ENCODE results near the gene TNNT3. TPM values are rescaled to one million over a fixed set of nuclear protein-coding genes. Genes with fewer than 3 reads are reported as not detected.

The TNNT3 gene
- total RNA-seq, 1 experiment from 2014 or later: not detected

GRCh38 chr11:1879941-1880720 is 39.4 kb upstream of the TNNT3 start:
- no peaks in the 10 kb centered on the region for H3K23me2 ChIP-seq (ENCODE audit: insufficient read length, low read depth, low read length, poor library complexity, severe bottlenecking)
- no peak overlapping the region for H4K91ac ChIP-seq (ENCODE audit: insufficient read length, low read depth, low read length)
- Mint-ChIP-seq H3K36me3 (ENCODE audit: insufficient read depth in 1 of 3, low read depth in 3 of 3) (no peaks in the 10 kb centered on the region), H3K27ac (no peak overlapping the region), H3K4me1 (peaks cover 2 to 7% of the 10 kb centered on the region in 2 experiments; a peak in 1 of 4 replicates), H3K9me3 (no peaks in the 10 kb centered on the region), H3K4me3 (no peak overlapping the region), H3K27me3 (ENCODE audit: low read depth) (peaks cover 2% of the 10 kb centered on the region; the same call in 1 of the 2 replicates)
- no peak overlapping the region for H3K56ac ChIP-seq (ENCODE audit: insufficient read length, low read depth, low read length)
- no peaks in the 10 kb centered on the region for H4K20me1 ChIP-seq (ENCODE audit: control insufficient read depth, insufficient read depth, insufficient read length)
- H3K4ac ChIP-seq (ENCODE audit: low read depth, low read length): no peak overlapping the region
- no peaks in the 10 kb centered on the region for H3K79me1 ChIP-seq (ENCODE audit: insufficient read depth, low read depth, low read length, poor library complexity, severe bottlenecking)
- no peaks in the 10 kb centered on the region for H3K9me3 ChIP-seq (ENCODE audit: control insufficient read depth, low read depth, low read length)
- no peaks in the 10 kb centered on the region for H3K4me1 ChIP-seq (ENCODE audit: insufficient read depth, low read length)
- no peak overlapping the region for H3T11ph ChIP-seq (ENCODE audit: low read length)
- H4K8ac ChIP-seq (replicated peaks; ENCODE audit: insufficient read length, low read depth, low read length): no peak overlapping the region
- H3K4me2 ChIP-seq (ENCODE audit: insufficient read depth, insufficient read length, low read length): no peak overlapping the region
- H3K79me2 ChIP-seq (ENCODE audit: insufficient read depth, low read length): no peaks in the 10 kb centered on the region
- no peak overlapping the region for H3K27ac ChIP-seq (ENCODE audit: insufficient read length, low read depth, low read length)
- H3K23ac ChIP-seq (ENCODE audit: insufficient read length, low read depth, low read length): no peak overlapping the region
- TF ChIP-seq, protein P1, sequence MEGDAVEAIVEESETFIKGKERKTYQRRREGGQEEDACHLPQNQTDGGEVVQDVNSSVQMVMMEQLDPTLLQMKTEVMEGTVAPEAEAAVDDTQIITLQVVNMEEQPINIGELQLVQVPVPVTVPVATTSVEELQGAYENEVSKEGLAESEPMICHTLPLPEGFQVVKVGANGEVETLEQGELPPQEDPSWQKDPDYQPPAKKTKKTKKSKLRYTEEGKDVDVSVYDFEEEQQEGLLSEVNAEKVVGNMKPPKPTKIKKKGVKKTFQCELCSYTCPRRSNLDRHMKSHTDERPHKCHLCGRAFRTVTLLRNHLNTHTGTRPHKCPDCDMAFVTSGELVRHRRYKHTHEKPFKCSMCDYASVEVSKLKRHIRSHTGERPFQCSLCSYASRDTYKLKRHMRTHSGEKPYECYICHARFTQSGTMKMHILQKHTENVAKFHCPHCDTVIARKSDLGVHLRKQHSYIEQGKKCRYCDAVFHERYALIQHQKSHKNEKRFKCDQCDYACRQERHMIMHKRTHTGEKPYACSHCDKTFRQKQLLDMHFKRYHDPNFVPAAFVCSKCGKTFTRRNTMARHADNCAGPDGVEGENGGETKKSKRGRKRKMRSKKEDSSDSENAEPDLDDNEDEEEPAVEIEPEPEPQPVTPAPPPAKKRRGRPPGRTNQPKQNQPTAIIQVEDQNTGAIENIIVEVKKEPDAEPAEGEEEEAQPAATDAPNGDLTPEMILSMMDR (conservative IDR thresholded peaks at IDR 0.05): no peak
- no peak overlapping the region; the same call in 1 of the 2 replicates for H3K14ac ChIP-seq (ENCODE audit: insufficient read depth, low read length)
- no peak overlapping the region for H4K5ac ChIP-seq (ENCODE audit: insufficient read length, low read depth, low read length)
- H2BK5ac ChIP-seq (ENCODE audit: insufficient read length, low read length): no peak overlapping the region
- H2BK15ac ChIP-seq (ENCODE audit: low read depth, low read length): no peak overlapping the region
- H2BK20ac ChIP-seq (ENCODE audit: low read depth, low read length, poor library complexity, severe bottlenecking): no peak overlapping the region
- H3K9ac ChIP-seq (ENCODE audit: extremely low read depth, insufficient read length, low read length): no peak overlapping the region
- H2AFZ ChIP-seq (ENCODE audit: low read length): no peak overlapping the region
- no peak overlapping the region for H2BK120ac ChIP-seq (ENCODE audit: low read depth, low read length, poor library complexity, severe bottlenecking)
- no peak for DNase-seq
- no peaks in the 10 kb centered on the region for H3K27me3 ChIP-seq (ENCODE audit: insufficient read depth, low read length)
- H3K18ac ChIP-seq (ENCODE audit: insufficient read length, low read depth, low read length): no peak overlapping the region
- H2BK12ac ChIP-seq (ENCODE audit: insufficient read length, low read depth, low read length): no peak overlapping the region
- H2AK5ac ChIP-seq (ENCODE audit: insufficient read length, low read length): no peak overlapping the region
- no CpG with 5 or more reads among the region's 32 CpGs for WGBS (ENCODE audit: extremely low coverage, insufficient read length, low lambda C conversion rate)
